Spleen (tissue), 11 donors: ENCODE data around the gene PRR3. TPM values are rescaled to one million over a fixed set of nuclear protein-coding genes. Genes with fewer than 3 reads are reported as not detected.

ENCODE experiments used
- DNase-seq: peaks from one replicate; pipeline ENCODE4 v3.0.0-alpha.2; 2020
- H3K27ac ChIP-seq, 8 donors: fragments of 200-600 bp; sonication (generic) in 7 of 8; 1 replicate in 4 of 8; 2 replicates in 4 of 8; pipeline versions ENCODE4 v1.5.0 to v1.8.0; 2016 to 2021; ENCODE audit warnings: inconsistent platforms in 4 of 8, mild to moderate bottlenecking in 4 of 8, moderate library complexity in 1 of 8
- H3K27me3 ChIP-seq, 7 donors: fragments of 200-600 bp; sonication (generic) in 6 of 7; replicated peaks in 1 of 7; 1 replicate in 4 of 7; 2 replicates in 3 of 7; pipeline versions ENCODE4 v1.5.0 to v1.8.0; 2016 to 2021; ENCODE audit warnings: inconsistent platforms in 3 of 7, mild to moderate bottlenecking in 1 of 7
- H3K36me3 ChIP-seq, 6 donors: fragments of 200-600 bp; sonication (generic) in 5 of 6; 1 replicate in 4 of 6; 2 replicates in 2 of 6; pipeline versions ENCODE4 v1.5.0 to v1.8.0; 2016 to 2021; ENCODE audit warnings: inconsistent platforms in 2 of 6
- H3K4me1 ChIP-seq, 6 donors: fragments of 200-600 bp; sonication (generic) in 5 of 6; 1 replicate in 3 of 6; 2 replicates in 3 of 6; pipeline versions ENCODE4 v1.5.0 to v1.8.0; 2016 to 2021; ENCODE audit warnings: inconsistent platforms in 3 of 6
- H3K4me3 ChIP-seq, 8 donors: fragments of 200-600 bp; sonication (generic) in 7 of 8; 1 replicate in 4 of 8; 2 replicates in 4 of 8; pipeline versions ENCODE4 v1.5.0 to v1.8.0; 2016 to 2021; ENCODE audit warnings: inconsistent platforms in 4 of 8, mild to moderate bottlenecking in 4 of 8, moderate library complexity in 2 of 8
- H3K9me3 ChIP-seq, 8 donors: fragments of 200-600 bp; sonication (generic) in 7 of 8; 1 replicate in 4 of 8; 2 replicates in 4 of 8; pipeline versions ENCODE4 v1.5.0 to v1.8.0; 2016 to 2021; ENCODE audit warnings: inconsistent platforms in 4 of 8
- CTCF ChIP-seq, 11 experiments: fragments of 200-600 bp in 7 of 11; fragments of 450-650 bp in 4 of 11; sonication (generic) in 4 of 11; IDR thresholded peaks in 8 of 11; conservative IDR thresholded peaks in 3 of 11; 1 replicate in 7 of 11; 2 replicates in 4 of 11; pipeline versions ENCODE4 v1.4.0 to v1.8.0; 2016 to 2021; ENCODE audit warnings: antibody characterized with exemption in 11 of 11, inconsistent platforms in 4 of 11, mild to moderate bottlenecking in 1 of 11
- POLR2A ChIP-seq, 3 donors: fragments of 450-650 bp; IDR thresholded peaks; one replicate each; pipeline ENCODE4 v1.5.1; 2017; ENCODE audit warnings: antibody characterized with exemption in 3 of 3, mild to moderate bottlenecking in 1 of 3
- POLR2AphosphoS5 ChIP-seq, 3 donors: sonication (generic); formaldehyde crosslinking; IDR thresholded peaks; one replicate each; pipeline ENCODE4 v1.5.1; 2017; ENCODE audit warnings: antibody characterized with exemption in 3 of 3
- WGBS, 5 donors: extraction: QIAGEN DNeasy Blood & Tissue Kit in 3 of 5; methylation state at CpG; one replicate each; pipeline versions ENCODE4 v1.1.5 to v1.1.7; 2013 to 2018; 5-methylcytosine and 5-hydroxymethylcytosine counted together
- intact Hi-C: fragments of 100-400 bp; cut with DNase I; formaldehyde crosslinking; loops from one replicate; pipeline ENCODE4 v1.15.0; 2023; ENCODE audit warnings: low total_unique reads
- polyA plus RNA-seq, 3 donors: library from polyadenylated mRNA; stranded (reverse); fragments of 200-250 nt; gene quantifications; one replicate each; pipeline ENCODE4 v1.2.1, GENCODE V29; 2013
- total RNA-seq, 7 donors: library from RNA; depleted of rRNA in 3 of 7; stranded (reverse); fragments of >200 nt in 3 of 7; fragmentation: NEBNext Ultra II Directional in 4 of 7; extraction: Animal tissue kit (Norgen Biotek cat#: 25700) in 4 of 7; gene quantifications; one replicate each; pipeline versions ENCODE4 v1.1.0 to v1.2.1, GENCODE V29; 2016 to 2021
- donor health status: healthy with polysubstance abuse.
- donor health status: DM: no; HTN: no; CAD: no; lungs with moderate emphysema.
- donor health status: DM: no; HTN: no; CAD: no.
- donor health status: Bipolar disorder and iron deficiency.
- donor health status: healthy.
- donor health status: DM: no; HTN: no; CAD: no.
- donor health status: DM: yes; HTN: yes; CAD: no.

PRR3 gene
- total and polyA plus RNA-seq, 10 donors = 8.1 to 19.6 (median 12.9) TPM

DNA sequence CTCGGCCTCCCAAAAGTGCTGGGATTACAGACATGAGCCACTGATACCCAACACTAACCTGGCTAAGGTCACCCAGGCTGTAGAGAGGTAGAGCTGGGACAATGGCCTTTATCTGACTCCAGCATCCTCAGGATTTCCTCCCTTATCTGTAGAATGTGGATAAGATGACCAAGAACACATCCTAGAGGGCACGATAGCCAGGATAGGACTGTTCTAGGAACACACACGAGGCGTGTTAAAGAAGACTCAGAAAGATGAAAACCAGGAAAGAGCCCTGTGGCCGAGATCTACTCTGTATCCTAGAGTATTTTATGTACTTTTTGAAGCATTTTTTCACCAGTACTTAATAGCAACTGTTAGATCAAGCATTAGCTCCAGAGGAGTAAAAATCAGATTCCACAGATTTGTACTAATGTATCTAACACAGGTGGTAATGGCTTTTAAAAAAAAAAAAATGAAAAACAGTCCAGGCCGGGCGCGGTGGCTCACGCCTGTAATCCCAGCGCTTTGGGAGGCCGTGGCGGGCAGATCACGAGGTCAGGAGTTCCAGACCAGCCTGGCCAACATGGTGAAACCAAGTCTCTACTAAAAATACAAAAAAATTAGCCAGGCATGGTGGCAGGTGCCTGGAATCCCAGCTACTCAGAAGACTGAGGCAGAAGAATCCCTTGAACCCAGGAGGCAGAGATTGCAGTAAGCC is 42.7 kb downstream of the PRR3 start:
- no peak for DNase-seq
- peak; percentile 21 to 64 (median 53) for TF ChIP-seq POLR2AphosphoS5 (IDR thresholded peaks at IDR 0.05)
- TF ChIP-seq POLR2A (IDR thresholded peaks at IDR 0.05) = no peak
- TF ChIP-seq CTCF (IDR thresholded peaks at IDR 0.05 in 8 of 11, conservative IDR thresholded peaks at IDR 0.05 in 3 of 11) = no peak
- WGBS, 5 donors = 75 to 88% (median 80%) methylated on average over 13 of the region's 13 CpGs
- H3K36me3 ChIP-seq = peaks cover 16 to 69% (median 50%) of the 10 kb centered on the region in 6 donors
- H3K27ac ChIP-seq = peak overlapping the region in 1 of 8 donors; percentile 24
- H3K9me3 ChIP-seq = no peaks in the 10 kb centered on the region
- no peaks in the 10 kb centered on the region for H3K27me3 ChIP-seq
- peaks cover 0 to 54% (median 16%) of the 10 kb centered on the region in 6 donors for H3K4me1 ChIP-seq
- no peak overlapping the region for H3K4me3 ChIP-seq
- intact Hi-C loops = loop anchor here (5.0 kb wide), 2 partner anchors 57 to 117 kb away; no protein-coding TSS in a partner anchor

GRCh38 chr6:30600451-30600961 is 43.4 kb downstream of the PRR3 start:
- intact Hi-C loops = no loop called here

GRCh38 chr6:30601436-30601814 is 44.3 kb downstream of the PRR3 start:
- TF ChIP-seq CTCF (IDR thresholded peaks at IDR 0.05 in 8 of 11, conservative IDR thresholded peaks at IDR 0.05 in 3 of 11) (no peak), POLR2AphosphoS5 (IDR thresholded peaks at IDR 0.05) (no peak), POLR2A (IDR thresholded peaks at IDR 0.05) (no peak)
- DNase-seq = no peak
- peak overlapping the region in 3 of 8 donors; percentile 1 to 21 (median 5) for H3K27ac ChIP-seq
- H3K36me3 ChIP-seq = peaks cover 21 to 76% (median 62%) of the 10 kb centered on the region in 6 donors
- no peaks in the 10 kb centered on the region for H3K9me3 ChIP-seq
- H3K27me3 ChIP-seq = no peaks in the 10 kb centered on the region
- intact Hi-C loops = no loop called here
- WGBS, 5 donors = 35 to 57% (median 38%) methylated on average over 6 of the region's 6 CpGs
- peaks cover 0 to 61% (median 17%) of the 10 kb centered on the region in 6 donors for H3K4me1 ChIP-seq
- no peak overlapping the region for H3K4me3 ChIP-seq

More at GRCh38 chr6:30600451-30600961, 43.4 kb downstream of the PRR3 start:
- TF ChIP-seq POLR2AphosphoS5 (IDR thresholded peaks at IDR 0.05) = peak in 2 of 3 donors; percentile 62 to 74
- TF ChIP-seq CTCF (IDR thresholded peaks at IDR 0.05 in 8 of 11, conservative IDR thresholded peaks at IDR 0.05 in 3 of 11) = no peak
- no peak for TF ChIP-seq POLR2A (IDR thresholded peaks at IDR 0.05)
- H3K4me1 ChIP-seq = peaks cover 0 to 54% (median 16%) of the 10 kb centered on the region in 6 donors
- H3K36me3 ChIP-seq = peaks cover 21 to 69% (median 54%) of the 10 kb centered on the region in 6 donors
- no peaks in the 10 kb centered on the region for H3K27me3 ChIP-seq
- WGBS, 5 donors = 86 to 92% (median 88%) methylated on average over 10 of the region's 10 CpGs
- H3K27ac ChIP-seq = peak overlapping the region in 1 of 8 donors; percentile 21
- no peaks in the 10 kb centered on the region for H3K9me3 ChIP-seq
- H3K4me3 ChIP-seq = no peak overlapping the region
- no peak for DNase-seq
